Duodenal mucosa (tissue), 2 donors: ENCODE results near the gene KRT13.

Experiments used
- H3K27ac ChIP-seq: one replicate; pipeline ENCODE4 v1.7.0; 2013; ENCODE audit warnings: low read depth, low read length
- H3K27me3 ChIP-seq, 2 donors: one replicate each; pipeline ENCODE4 v1.7.0; 2013; ENCODE audit warnings: low read length in 2 of 2, control low read depth in 1 of 2; ENCODE audit not compliant: insufficient read depth in 2 of 2, control insufficient read depth in 1 of 2
- H3K36me3 ChIP-seq, 2 donors: one replicate each; pipeline ENCODE4 v1.7.0; 2013; ENCODE audit warnings: low read length in 2 of 2, control low read depth in 1 of 2; ENCODE audit not compliant: insufficient read depth in 2 of 2, control insufficient read depth in 1 of 2
- H3K4me1 ChIP-seq, 2 donors: one replicate each; pipeline ENCODE4 v1.7.0; 2013; ENCODE audit warnings: low read length in 2 of 2, control low read depth in 1 of 2; ENCODE audit not compliant: insufficient read depth in 2 of 2, control insufficient read depth in 1 of 2
- H3K4me3 ChIP-seq, 2 donors: one replicate each; pipeline ENCODE4 v1.7.0; 2013; ENCODE audit warnings: low read length in 2 of 2, low read depth in 1 of 2
- H3K9ac ChIP-seq, 2 donors: one replicate each; pipeline ENCODE4 v1.7.0; 2013; ENCODE audit warnings: low read length in 2 of 2, low read depth in 1 of 2
- H3K9me3 ChIP-seq, 2 donors: one replicate each; pipeline ENCODE4 v1.7.0; 2013; ENCODE audit warnings: low read length in 2 of 2, control low read depth in 1 of 2; ENCODE audit not compliant: control insufficient read depth in 1 of 2

Gene KRT13

DNA sequence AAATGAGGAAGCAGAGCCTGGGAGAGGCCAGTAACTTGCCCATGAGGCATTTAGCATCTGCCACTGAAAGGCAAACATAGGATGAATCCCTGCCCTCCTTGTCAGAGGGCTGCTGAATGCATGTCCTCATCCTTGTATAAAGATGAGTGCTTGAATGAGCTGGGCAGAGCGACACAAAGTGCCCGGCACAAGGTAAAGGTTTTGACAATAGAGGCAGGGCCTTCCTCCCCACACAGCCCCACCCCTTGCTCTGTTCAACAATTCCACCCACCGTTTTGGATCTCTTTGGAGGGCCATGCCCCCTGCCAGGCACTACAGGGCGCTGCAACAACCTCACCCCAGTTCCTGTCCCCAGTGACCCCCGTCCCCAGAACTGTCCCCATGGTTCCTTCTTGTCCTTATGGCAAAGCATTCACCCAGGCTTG lies 24.1 kb upstream of the KRT13 start:
- Histone ChIP-seq H3K9me3 (no peaks in the 10 kb centered on the region), H3K4me3 (peak overlapping the region; percentile 23 to 49), H3K9ac (peak overlapping the region; percentile 85 to 90), H3K27ac (peak overlapping the region; percentile 79), H3K27me3 (peaks cover 3 to 16% of the 10 kb centered on the region in 2 donors), H3K4me1 (peaks cover 34 to 36% of the 10 kb centered on the region in 2 donors), H3K36me3 (peaks cover 1 to 5% of the 10 kb centered on the region in 2 donors)

DNA sequence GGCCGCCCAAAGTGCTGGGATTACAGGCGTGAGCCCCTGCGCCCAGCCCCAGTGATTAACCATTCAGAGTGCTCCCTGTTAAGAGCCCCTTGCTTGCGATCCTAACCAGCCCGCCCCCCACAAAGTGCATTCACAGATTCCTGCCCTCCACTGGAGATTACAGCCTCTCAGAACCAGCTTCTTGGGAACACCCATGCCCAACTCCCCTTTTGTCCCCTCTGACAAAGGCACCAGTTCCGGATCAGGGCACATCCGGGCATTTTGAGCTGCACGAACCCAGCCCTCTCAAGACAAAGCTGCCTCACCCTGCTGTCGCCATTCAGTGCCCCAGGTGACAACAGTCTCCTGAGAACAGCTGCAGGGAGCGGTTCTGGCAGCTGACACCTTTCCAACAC lies 23.5 kb upstream of the KRT13 start:
- no peaks in the 10 kb centered on the region for H3K9me3 ChIP-seq
- peaks cover 4 to 9% of the 10 kb centered on the region in 2 donors for H3K36me3 ChIP-seq
- peak overlapping the region; percentile 85 to 90 for H3K9ac ChIP-seq
- H3K4me3 ChIP-seq: peak overlapping the region; percentile 23 to 49
- H3K27me3 ChIP-seq: peaks cover 3 to 16% of the 10 kb centered on the region in 2 donors
- peaks cover 34 to 41% of the 10 kb centered on the region in 2 donors for H3K4me1 ChIP-seq
- H3K27ac ChIP-seq: peak overlapping the region; percentile 79

DNA sequence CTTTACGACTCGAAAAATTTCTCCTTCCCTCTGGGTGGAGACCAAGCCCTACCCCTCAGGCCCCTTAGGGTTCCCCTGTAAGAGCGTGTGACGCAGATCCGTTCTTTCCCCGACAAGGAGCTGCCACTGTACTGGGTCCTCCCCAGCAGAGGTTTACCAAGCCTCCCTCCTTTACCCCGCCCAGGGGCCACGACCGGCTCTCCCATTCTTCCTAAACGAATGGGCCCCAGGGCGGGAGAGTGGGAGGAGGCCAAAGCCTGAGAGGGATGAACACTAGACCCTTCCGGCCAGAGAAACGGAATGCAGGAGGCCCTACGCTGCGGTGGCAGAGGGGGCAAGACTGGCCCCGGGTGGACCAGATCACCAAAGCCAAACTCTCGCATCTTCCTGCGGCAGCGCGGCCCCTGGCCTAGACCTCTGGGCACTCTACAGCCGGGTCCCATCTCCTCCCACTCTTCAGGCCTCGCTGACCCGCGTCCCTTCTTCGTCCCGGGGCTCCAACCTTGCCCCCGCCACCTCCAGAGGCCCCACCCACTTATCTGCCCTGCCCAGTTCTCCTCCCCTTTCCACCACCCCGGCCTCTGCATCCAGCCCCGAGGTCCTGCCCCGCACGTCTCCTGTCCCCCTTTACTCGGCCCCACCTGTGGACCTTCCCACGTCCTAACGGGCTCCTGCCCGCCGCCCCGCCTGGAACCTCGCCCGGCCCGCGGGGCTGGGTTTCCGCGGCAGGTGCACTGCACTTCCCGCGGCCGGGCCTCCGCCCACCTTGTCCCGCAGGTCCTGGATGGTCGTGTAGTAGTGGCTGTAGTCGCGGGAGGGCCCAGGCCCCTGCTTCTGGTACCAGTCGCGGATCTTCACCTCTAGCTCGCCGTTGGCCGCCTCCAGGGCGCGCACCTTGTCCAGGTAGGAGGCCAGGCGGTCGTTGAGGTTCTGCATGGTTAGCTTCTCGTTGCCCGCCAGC lies 21.9 kb upstream of the KRT13 start:
- peaks cover 45 to 57% of the 10 kb centered on the region in 2 donors for H3K4me1 ChIP-seq
- H3K27me3 ChIP-seq: peaks cover 3 to 16% of the 10 kb centered on the region in 2 donors
- H3K9me3 ChIP-seq: no peaks in the 10 kb centered on the region
- peak overlapping the region; percentile 90 for H3K27ac ChIP-seq
- peaks cover 4 to 17% of the 10 kb centered on the region in 2 donors for H3K36me3 ChIP-seq
- H3K4me3 ChIP-seq: peak overlapping the region; percentile 80 to 83
- H3K9ac ChIP-seq: peak overlapping the region; percentile 85 to 90

DNA sequence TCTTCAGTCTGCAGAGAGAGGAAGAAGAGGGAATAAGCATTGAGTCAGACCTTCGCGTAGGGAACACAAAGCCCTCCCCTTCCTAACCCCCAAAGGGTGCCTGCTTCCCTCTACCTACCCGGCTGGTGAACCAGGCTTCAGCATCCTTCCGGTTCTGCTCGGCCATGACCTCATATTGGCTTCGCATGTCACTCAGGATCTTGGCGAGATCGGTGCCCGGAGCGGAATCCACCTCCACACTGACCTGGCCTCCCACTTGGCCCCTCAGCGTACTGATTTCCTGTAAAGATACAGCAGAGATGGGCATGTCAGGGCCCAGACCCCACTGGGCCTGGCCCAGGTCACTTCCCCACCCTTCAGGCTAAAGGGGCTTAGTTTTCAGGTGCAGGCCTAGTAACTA lies 18.8 kb upstream of the KRT13 start:
- Histone ChIP-seq H3K4me1 (peaks cover 55 to 69% of the 10 kb centered on the region in 2 donors), H3K9ac (peak overlapping the region; percentile 20 to 25), H3K36me3 (peaks cover 4 to 17% of the 10 kb centered on the region in 2 donors), H3K27ac (no peak overlapping the region), H3K4me3 (peak overlapping the region in 1 of 2 donors; percentile 4), H3K9me3 (no peaks in the 10 kb centered on the region), H3K27me3 (peaks cover 2 to 13% of the 10 kb centered on the region in 2 donors)

DNA sequence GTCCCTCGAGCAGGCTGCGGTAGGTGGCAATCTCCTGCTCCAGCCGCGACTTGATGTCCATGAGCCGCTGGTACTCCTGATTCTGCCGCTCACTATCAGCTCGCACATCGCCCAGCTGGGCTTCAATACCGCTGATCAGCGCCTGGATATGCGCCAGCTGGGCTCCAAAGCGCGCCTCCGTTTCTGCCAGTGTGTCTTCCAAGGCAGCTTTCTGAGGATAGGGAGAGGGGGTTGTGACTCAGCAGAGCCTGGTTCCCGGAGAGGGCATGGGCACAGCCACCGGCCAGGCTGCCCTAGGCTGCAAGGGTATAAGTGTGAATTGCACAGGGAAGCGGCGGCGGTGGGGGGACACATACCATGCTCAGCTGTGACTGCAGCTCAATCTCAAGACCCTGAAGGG lies 18.4 kb upstream of the KRT13 start:
- H3K4me3 ChIP-seq: peak overlapping the region in 1 of 2 donors; percentile 4

DNA sequence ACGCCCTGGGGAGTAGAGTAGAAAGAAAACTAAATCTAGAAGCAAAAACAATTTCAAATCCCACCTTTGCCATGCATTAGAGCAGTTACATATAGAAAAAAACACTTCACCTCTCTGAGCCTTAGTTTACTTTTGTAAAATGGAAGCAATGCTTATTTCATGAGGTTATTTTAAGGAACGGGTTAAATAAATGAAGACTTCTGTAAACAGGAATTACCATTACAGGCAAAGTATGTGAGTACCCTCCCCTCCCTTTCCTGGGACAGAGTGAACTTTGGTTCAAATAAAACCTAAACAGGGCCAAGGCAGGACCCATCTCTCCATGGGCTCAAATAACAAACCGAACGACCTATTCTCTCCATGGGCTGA lies 17.8 kb upstream of the KRT13 start:
- no peak overlapping the region for H3K9ac ChIP-seq
- peaks cover 4 to 17% of the 10 kb centered on the region in 2 donors for H3K36me3 ChIP-seq
- H3K4me3 ChIP-seq: peak overlapping the region in 1 of 2 donors; percentile 4
- peaks cover 0 to 6% of the 10 kb centered on the region in 2 donors for H3K27me3 ChIP-seq
- no peak overlapping the region for H3K27ac ChIP-seq
- H3K9me3 ChIP-seq: no peaks in the 10 kb centered on the region
- peaks cover 57 to 70% of the 10 kb centered on the region in 2 donors for H3K4me1 ChIP-seq

More for the DNA sequence above, 18.4 kb upstream of the KRT13 start:
- no peaks in the 10 kb centered on the region for H3K9me3 ChIP-seq
- peaks cover 55 to 69% of the 10 kb centered on the region in 2 donors for H3K4me1 ChIP-seq
- no peak overlapping the region for H3K27ac ChIP-seq
- peaks cover 0 to 9% of the 10 kb centered on the region in 2 donors for H3K27me3 ChIP-seq
- H3K9ac ChIP-seq: peak overlapping the region in 1 of 2 donors; percentile 20
- peaks cover 4 to 17% of the 10 kb centered on the region in 2 donors for H3K36me3 ChIP-seq

DNA sequence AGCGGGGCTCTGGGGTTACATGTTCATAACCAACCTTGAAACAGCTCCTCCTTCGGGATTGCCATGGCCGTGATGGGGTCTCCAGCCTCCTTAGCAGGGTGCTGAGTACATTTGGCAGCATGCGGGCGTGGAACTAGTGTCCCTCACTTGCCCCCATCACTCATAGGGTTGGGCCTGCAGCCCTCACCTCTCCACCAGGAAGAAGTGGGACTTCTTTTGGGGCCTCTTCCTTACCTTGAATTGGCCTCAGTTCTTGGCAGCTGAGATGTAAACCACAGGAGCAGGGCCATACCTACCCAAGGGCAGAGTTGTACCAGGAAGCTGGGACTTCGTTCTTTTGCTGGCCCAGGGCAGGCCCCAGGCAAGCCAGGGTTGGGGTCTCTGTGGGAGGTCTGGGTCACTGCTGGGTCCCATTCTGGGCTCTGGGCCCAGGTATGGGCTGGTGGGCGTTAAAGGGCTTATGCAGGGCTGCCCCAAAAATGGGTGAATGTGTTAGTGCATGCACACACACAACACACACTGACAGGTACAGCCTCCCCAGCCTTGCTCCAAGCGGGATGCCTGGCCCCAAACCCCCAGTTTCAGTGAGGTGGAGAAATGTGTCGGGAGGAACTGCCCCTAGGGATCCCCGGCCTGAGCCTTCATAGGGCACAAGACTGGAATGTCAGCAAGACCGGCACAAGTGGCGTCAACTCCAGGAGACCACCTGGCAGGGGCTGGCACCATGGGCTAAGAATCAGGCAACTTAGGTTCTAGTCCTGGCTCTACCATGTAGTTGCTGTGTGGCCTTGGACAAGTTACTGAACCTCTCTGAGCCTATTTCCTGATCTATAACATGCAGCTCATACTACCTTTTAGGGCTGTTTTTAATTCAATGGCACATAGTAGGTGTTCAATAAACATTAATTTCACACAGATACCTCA lies 17.2 kb upstream of the KRT13 start:
- Histone ChIP-seq H3K27ac (peak overlapping the region; percentile 79), H3K4me1 (peaks cover 57 to 70% of the 10 kb centered on the region in 2 donors), H3K9me3 (no peaks in the 10 kb centered on the region), H3K4me3 (peak overlapping the region in 1 of 2 donors; percentile 13), H3K27me3 (no peaks in the 10 kb centered on the region), H3K9ac (peak overlapping the region; percentile 15 to 57), H3K36me3 (peaks cover 4 to 17% of the 10 kb centered on the region in 2 donors)

DNA sequence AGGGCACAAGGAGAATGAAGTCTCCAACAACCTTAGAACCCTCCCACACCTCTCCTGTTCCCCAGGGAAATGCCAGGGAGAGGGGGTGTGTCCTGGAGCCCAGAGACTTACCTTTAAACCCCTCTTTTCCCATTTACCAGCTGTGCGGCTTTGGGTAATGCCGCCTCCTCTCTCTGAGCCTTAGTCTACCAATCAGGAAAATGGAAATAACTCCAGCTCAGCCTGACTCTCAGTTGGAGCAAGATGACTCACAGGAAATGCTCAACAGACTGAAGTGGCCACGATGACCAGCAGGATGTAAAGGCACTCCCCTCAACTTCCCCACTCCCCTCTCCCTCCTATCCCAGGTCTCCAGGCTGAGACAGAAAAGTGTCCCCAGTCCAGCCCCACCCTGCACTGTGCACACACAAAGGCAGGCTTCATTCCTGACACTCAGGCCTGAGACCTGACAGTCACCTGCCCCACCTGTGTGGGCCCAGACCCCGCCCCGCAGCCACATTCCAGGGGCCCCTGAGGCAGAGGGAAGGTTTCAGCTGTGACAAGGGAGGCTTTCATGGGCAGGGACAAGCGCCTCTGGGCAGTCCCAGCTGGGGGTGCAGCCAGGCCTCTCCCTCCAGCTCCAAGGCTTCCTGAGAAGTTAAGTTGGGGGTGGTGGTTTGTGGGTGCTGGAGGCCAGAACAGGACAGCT lies 16.3 kb upstream of the KRT13 start:
- H3K4me3 ChIP-seq: peak overlapping the region in 1 of 2 donors; percentile 3
- H3K36me3 ChIP-seq: peaks cover 4 to 17% of the 10 kb centered on the region in 2 donors
- no peaks in the 10 kb centered on the region for H3K27me3 ChIP-seq
- H3K27ac ChIP-seq: peak overlapping the region; percentile 79
- H3K9ac ChIP-seq: peak overlapping the region; percentile 26 to 57
- H3K4me1 ChIP-seq: peaks cover 57 to 70% of the 10 kb centered on the region in 2 donors
- no peaks in the 10 kb centered on the region for H3K9me3 ChIP-seq

DNA sequence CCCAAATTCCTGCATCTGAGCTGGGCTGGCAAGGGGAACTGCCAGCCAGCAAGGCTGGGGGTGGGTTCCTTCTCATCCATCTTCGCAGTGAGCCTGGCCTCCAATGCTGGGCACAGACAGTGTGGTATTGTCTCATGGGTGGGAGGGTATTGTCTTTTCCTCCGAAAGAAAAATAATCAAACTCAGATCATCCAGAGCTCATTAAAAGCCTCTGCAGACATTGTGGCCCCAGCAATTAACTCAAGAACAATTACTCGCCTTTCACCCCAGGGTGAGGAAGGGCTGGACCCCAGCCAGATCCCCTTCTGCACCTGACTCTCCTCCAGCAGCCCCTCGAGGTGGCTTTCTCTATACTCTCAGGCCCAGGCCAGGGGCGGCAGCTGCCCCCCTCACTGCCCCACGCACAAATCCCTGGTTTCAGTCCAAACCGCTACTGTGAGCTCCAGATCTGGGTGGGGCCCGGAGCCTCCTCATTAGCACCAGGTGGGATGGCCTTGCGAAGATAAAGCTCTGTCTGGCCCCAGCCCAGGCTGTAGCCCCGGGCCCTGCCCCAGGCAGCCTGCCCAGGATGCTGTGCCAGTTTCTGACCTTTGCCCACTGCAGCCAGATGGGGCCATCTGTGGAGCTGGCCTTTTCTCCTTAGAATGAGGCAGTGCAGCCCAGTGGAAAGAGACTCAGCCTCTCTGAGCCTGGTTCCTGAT lies 15.6 kb upstream of the KRT13 start:
- peak overlapping the region; percentile 30 to 57 for H3K9ac ChIP-seq
- peak overlapping the region; percentile 36 for H3K27ac ChIP-seq
- H3K4me1 ChIP-seq: peaks cover 57 to 70% of the 10 kb centered on the region in 2 donors
- no peaks in the 10 kb centered on the region for H3K9me3 ChIP-seq
- no peaks in the 10 kb centered on the region for H3K27me3 ChIP-seq
- peak overlapping the region; percentile 3 to 24 for H3K4me3 ChIP-seq
- peaks cover 4 to 17% of the 10 kb centered on the region in 2 donors for H3K36me3 ChIP-seq
